NCI-H82 treated with DMSO at 0.1 percent for 48 hours (cell line): ENCODE measurements around the gene UCHL1.
"Not testable (repeated sequence)": the region's sequence is repeated elsewhere in the genome, so short reads cannot be mapped to it uniquely, and the experiment has no call there.

Experiments
- DNase-seq: peaks from one replicate; lab custom pipeline; 2025; ENCODE audit not compliant: unreplicated experiment; lab: John Stamatoyannopoulos, UW

UCHL1 gene

DNA sequence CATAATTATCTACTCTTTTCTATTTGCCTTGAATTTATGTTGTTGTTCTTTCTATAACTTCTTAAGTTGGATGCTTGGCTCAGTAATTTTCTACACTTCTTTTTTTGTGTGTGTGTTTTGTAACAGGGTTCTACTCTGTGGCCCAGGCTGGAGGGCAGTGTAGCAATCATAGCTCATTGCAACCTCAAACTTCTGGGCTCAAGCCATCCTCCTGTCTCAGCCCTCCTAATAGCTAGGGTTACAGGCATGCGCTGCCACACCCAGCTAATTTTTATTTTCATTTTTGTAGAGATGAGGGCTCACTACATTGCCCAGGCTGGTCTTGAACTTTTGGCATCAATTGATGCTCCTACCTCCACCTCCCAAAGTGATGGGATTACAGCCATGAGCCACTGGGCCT, 20.7 kb upstream of the UCHL1 start:
- no peak for DNase-seq

DNA sequence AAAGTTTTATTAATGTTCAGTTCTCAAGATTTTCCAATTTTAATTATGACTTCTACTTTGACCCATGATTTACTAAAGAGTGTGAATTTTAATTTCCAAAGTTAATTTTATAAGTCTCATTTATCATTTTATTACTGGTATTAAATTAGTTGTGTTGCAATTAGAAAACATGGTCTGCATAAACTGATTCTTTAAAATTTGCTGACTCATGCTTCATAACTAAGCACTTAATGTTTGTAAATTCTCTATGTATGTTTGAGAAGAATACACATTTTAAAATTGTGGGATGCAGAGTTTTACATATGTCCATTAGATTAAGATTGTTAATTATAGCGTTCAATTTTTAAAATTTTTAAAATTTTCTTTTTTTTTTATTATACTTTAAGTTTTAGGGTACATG, 20.2 kb upstream of the UCHL1 start:
- no peak for DNase-seq

DNA sequence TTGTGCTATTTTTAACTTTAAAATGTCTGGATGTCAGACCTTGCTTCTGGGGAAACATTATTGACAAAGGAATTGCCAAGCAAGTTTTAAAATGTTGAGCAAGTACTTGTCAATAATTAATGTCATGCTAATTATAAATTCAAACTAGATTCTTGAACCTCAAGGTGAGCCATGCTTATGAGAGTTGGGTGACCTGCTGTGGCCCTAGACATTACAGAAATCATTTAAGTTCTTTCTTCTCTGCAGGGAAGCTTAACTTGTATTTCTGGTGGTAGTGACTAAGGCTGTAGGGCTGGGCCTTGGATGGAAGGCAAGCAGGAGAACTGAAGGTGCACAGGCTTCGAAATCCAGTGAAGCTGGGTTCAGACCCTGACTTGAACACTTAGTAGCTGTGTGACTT, 14.8 kb upstream of the UCHL1 start:
- DNase-seq: no peak

DNA sequence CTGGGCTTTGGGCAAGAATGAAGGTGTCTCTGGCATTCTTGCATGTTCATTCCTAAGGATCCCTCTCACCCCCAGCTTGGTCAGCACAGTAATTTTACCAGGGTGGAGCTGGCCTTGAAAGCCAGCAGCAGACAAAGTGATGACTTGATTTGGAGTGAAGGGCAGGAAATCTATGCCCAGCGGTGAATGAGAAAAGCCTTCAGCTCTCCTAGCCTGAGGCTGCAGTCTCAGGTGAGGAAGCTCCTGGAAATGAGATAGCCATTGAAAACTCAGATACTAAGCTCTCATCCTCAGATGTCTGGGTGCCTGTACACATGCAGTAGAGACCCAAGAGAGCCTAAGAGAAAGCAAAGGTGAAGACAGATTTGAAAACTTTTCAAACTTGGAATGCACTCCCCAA, 10.7 kb upstream of the UCHL1 start:
- no peak for DNase-seq

DNA sequence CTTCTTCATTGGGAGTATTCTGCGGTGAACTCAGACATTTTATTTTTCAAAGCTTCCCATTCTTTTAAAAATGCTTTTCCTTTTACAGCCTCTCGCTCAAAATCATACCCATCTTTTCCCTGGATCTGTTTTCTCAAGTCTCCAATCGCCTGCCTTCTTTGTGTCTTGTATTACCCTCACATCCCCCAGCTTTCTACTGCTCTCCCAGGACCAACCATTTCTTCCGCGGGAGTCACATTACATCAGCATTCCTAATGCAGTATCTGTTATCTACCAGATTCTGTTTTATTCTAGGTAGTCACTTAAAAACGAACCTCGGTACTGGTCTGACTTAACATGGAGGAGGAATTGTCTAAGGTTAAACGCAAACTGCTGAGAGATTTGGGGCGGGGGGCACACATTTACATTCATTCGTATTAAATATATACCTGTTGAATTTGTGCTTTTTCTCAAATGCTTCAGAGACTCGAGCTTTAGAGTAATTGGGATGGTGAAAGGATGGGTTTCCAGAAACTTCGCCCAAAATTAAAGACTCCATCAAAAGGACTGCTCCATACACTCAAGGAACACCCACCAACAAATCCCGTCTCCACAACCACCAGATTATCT, 493 bp upstream of the UCHL1 start:
- no peak for DNase-seq

DNA sequence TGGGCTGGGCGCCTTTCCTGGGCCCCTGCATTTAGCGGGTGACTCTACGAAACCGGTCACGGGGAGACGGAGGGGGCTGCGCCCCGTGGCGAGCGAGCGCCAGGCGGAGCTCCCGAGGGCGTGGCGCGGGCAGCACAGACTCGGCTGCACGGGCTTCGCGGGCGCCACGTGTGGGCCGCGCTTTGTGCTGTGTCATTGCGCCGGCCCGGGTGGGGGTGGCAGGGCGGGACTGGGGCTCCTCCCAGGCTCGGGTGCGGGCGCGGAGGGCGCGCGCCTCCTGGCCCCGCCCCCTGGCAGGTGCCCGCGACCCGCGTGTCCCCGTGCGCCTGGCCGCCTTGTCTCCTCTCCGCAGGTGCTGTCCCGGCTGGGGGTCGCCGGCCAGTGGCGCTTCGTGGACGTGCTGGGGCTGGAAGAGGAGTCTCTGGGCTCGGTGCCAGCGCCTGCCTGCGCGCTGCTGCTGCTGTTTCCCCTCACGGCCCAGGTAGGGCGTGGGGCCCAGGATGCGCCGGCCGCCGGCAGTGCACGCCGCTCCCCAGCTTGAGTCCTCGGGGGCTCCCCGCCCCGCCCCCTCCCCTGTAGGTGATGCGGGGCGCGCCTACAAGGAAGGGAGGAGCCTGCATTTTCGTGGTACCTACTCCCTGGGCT, 651 bp downstream of the UCHL1 start:
- DNase-seq: no peak

DNA sequence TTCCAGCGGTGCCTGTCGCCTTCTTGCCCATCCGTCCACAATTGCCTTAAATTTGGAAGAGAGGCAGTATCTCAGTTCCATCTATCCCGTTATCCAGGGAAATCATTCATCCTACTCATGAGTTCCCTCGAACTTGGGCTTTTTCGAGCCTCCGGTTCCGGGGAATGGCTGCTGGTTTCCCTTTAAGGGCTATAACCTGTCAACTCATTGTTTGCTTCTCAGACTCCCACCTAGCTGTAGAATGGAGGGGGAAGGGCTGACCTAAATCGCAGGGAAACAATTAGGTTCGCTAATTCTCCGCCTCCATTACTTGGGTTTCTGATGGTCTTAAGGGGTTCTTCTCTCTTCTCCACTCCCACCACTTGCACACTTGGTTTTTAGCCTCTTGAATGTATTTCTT, 1.2 kb downstream of the UCHL1 start:
- DNase-seq: no peak

DNA sequence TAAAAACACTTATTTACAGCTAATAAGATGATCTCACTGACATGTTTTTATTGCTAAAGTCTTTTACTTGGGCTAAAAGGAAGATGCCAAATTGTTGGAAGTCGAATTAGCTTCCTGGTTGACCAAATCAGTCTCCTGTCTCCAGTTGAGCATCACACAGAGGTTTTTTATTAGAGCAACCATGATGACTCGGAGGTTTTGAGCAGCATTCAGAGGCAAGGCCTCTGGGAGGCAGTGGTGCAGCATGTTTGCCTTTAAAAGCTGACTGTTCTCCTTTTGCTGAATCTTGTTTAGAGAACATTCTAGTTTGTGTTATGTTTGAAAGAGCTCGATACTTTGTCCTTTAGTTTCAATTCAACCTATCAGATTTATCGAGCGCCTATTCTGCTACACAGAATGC, 2.1 kb downstream of the UCHL1 start:
- DNase-seq: no peak

DNA sequence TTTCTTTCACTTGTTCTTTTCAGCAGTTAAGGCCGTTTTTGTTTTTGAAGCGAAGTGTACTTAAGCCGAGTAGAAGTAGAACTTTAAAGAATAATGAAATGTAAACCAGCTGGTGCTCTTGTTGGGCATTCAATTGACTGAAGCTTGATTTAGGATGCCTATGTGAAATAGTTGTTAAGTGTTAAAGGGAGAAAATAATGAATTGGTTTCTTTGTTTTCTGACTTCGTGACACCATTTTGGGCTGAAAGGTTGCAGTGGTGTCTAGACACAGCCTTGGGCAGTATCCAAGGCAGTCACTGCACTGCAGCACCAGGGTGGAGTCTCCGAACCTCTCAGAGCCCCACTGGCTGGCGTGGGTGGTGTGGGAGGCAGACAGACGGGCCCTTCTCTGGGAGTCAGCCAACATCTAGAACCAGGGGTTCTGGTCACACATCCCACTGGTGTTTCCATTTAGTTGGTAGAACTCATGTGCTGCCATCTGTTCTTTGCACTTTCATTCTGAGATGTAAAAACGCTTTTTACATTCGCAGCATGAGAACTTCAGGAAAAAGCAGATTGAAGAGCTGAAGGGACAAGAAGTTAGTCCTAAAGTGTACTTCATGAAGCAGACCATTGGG, 3.5 kb downstream of the UCHL1 start:
- DNase-seq: no peak

DNA sequence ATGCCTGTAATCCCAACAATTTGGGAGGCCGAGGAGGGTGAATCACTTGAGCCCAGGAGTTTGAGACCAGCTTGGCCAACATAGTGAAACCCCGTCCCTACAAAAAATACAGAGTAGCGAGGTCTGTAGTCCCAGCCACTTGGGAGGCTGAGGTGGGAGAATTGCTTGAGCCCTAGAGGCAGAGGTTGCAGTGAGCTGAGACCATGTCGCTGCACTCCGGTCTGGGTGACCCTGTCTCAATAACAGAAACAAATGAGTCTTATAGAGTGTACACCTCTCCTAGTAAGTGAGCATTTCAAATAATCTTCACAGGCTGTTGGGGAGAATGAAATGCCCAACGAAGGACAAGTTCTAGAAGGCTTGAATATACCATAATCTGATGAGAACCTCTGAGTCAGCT, 5.5 kb downstream of the UCHL1 start:
- no peak for DNase-seq

DNA sequence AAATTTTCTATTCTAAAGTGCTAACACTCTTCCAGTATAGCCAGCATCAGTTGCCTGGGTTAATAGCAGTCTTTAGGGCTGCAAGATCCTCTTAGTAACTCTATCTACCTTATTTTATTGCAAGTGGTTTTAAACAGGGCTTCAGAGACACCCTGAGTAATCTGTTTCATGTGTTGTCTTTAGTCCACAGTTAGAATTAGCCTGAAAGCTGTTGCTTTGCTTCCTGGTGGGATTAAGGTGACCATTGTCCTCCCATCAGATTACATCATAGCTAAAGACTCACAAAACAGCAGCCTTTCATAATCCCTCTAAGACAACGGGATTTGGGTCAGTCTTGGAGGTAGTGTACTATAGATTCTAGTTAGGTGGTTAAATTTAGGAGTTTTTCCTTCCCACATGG, 7.5 kb downstream of the UCHL1 start:
- peak; percentile 16 for DNase-seq

DNA sequence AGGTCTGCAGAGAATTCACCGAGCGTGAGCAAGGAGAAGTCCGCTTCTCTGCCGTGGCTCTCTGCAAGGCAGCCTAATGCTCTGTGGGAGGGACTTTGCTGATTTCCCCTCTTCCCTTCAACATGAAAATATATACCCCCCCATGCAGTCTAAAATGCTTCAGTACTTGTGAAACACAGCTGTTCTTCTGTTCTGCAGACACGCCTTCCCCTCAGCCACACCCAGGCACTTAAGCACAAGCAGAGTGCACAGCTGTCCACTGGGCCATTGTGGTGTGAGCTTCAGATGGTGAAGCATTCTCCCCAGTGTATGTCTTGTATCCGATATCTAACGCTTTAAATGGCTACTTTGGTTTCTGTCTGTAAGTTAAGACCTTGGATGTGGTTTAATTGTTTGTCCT, 11.3 kb downstream of the UCHL1 start:
- DNase-seq: no peak

DNA sequence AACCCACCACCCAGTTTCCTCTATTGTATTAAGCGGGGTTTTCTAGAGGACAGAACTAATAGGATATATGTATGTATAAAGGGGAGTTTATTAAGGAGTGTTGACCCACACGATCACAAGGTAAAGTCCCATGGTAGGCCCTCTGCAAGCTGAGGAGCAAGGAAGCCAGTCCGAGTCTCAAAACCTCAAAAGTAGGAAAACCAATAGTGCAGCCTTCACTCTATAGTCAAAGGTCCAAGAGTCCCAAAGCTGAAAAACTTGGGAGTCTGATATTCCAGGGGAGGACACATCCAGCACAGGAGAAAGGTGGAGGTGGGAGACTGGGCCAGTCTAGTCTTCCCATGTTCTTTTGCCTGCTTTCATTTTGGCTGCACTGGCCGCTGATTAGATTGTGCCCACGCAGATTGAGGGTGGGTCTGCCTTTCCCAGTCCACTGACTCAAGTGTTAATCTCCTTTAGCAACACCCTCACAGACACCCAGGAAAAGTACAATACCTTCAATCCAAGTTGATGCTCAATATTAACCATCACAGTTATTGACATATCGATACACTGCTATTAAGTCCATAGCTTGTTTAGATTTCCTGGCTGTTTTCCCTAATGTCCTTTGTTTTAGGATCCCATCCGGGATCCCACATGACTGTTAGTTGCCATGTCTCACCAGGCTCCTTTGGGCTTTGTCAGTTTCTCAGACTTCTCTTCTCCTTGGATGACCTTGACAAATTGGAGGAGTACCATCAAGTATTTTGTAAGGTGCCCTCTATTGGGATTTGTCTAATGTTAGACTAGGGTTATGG, 12.2 kb downstream of the UCHL1 start:
- DNase-seq: no peak

DNA sequence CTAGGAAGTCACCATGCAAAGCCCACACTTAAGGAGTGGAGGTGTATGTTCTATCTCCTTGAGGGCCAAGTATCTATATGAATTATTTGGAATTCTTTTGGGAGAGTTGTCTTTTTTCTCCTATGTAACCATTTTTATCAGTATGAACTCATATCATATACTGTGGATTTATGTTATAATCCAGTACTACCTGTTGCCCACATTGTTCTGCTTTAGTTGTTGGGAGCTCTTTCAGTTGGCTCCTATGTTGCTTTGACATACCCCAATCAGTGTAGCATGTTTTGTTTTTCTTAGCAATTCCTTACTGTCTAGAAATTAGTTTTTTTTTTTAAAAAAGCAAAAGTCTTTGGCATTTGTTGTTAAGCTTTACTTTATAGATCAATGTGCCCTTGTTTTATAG, 13.0 kb downstream of the UCHL1 start:
- no peak for DNase-seq

DNA sequence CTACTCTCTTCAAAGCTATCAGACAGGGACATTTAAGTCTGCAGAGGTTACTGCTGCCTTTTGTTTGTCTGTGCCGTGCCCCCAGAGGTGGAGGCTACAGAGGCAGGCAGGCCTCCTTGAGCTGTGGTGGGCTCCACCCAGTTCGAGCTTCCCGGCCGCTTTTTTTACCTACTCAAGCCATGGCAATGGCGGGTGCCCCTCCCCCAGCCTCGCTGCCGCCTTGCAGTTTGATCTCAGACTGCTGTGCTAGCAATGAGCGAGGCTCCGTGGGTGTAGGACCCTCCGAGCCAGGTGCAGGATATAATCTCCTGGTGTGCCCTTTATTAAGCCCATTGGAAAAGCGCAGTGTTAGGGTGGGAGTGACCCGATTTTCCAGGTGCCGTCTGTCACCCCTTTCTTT, 19.2 kb downstream of the UCHL1 start:
- not testable (repeated sequence) for DNase-seq

DNA sequence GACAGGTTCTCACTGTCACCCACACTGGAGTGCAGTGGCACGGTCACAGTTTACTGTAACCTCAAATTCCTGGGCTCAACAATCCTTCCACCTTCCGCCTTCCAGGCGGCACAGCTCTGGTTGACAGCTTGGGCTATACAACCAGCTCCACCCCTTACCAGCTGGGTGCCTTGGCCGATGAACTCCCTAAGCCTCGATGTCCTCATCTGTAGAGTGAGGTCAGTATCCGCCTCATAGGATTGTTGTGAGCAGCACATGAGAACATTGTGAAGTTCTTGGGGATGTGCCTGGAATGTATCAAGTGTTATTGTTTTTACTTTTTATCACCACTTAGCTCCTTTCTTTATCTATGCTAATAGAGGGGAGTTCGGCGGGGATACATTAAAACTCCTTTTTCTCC, 23.3 kb downstream of the UCHL1 start:
- DNase-seq: no peak

DNA sequence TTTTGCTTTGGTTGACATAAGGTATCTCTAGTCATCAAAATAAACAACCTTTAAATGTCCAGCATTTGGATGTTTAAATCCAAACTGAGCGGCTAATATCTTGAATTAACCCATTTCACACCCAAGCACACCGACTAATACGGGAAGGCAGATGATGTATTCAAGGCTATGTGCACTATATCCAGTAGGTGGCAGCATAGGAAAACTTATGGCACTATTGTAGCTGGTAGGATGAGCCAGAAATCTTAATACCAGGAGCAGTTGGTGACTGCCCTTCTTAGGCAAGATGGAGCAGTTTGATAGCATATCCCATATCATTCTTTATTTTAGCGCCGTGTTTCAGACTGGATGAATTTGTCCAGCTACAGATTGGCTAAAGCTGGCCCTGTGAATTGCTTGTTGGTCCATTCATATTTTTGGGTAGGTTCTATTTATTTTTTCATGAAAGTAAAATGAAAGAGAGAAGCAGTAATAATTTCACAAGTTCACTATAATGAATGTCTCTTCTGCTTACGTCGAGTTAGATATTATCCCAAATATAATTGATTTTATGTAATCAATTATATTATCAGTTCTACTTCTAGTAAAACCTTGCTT, 24.4 kb downstream of the UCHL1 start:
- DNase-seq: peak; percentile 84

DNA sequence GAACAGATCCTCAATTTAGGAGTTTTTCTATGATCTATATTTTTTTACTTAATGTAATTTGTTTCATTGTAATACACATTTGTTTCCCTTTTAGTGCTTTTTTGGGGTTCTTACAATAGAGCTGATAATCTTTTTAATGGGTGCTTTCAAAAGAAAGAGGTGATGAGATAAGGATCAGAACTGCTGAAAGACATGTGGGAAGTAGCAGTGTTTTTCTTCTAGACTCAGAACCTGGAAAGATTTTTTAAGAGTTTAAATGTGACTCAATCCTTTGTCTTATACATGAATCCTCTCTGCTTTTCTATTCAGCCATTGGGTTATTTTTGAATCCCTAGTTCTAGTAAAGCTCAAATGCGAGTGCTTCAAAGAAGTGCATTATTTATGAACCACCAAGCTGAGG, 25.6 kb downstream of the UCHL1 start:
- no peak for DNase-seq

DNA sequence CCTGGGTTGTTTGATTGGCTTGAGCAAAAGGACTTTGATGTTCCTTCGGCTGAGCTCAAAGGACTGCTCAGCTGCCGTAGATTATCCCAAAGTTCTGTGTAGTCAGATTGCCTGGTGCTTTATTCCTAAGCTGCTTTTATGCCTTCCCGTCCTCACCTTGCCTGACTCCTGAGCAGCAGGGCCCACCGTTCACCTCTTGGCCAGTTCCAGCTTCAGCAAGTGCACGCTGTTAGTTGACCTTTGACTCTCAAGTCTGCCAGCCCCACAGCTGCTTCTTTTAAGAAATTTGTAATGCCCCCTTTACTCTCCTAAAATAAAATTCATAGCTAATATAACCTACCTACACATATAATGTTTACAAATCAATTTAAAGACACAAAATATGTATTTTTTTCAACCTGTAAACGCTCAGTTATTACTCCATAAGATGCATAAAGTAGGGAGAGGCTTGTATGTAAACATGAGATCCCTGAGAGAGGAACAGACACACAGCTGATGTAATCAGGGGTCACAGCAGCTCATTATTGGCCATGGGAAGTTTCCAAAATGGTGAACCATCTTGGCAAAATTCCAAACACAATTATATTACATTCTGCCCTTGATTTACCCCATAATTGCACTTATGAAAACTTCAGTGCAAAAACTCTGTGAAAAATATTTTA, 28.6 kb downstream of the UCHL1 start:
- peak; percentile 79 for DNase-seq

DNA sequence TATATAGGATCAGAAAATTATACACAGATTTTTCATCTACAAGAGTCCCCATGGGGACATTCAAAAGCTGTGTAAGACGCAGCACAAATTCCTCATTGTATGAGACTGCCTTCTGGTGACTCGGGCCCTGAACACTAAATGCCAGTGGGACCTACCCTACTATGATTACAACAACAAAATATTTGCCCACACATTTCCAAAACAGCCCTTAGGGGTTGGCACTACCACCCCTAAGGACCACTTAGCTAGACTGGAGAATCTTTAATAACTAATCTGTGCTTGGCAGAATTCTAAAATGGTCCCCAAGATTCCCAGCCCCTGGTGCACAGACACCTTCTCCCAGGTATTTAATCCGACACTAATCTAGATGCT, 29.1 kb downstream of the UCHL1 start:
- DNase-seq: no peak

DNA sequence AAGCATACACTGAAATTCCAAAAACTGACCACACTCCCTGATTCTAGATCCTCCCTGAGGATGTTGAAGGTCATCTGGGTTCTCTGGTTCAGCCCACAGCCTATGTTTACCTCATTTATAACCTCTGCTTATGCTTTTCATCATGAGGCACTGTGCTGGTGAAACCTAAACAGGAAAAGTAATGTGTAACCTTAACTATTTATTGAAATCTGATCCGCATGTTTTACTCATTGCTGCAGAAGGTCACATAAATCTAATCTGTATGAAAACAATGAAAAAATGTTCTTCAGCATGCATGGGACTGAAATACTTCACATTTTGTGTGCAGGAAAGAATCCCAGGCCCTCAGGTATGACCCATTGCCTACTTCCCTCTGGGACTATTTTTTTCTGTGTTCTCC, 30.3 kb downstream of the UCHL1 start:
- DNase-seq: no peak
